Measurements from ENCODE around the gene CD247. TPM values are rescaled to one million over a fixed set of nuclear protein-coding genes. Genes with fewer than 3 reads are reported as not detected.

Gene CD247
- total and polyA plus RNA-seq, 9 of the 15 experiments (the other 6 are each of a cell fraction or from before 2014, with no cell fraction given): 0.08 to 0.42 (median 0.28) TPM; not detected in 5

DNA sequence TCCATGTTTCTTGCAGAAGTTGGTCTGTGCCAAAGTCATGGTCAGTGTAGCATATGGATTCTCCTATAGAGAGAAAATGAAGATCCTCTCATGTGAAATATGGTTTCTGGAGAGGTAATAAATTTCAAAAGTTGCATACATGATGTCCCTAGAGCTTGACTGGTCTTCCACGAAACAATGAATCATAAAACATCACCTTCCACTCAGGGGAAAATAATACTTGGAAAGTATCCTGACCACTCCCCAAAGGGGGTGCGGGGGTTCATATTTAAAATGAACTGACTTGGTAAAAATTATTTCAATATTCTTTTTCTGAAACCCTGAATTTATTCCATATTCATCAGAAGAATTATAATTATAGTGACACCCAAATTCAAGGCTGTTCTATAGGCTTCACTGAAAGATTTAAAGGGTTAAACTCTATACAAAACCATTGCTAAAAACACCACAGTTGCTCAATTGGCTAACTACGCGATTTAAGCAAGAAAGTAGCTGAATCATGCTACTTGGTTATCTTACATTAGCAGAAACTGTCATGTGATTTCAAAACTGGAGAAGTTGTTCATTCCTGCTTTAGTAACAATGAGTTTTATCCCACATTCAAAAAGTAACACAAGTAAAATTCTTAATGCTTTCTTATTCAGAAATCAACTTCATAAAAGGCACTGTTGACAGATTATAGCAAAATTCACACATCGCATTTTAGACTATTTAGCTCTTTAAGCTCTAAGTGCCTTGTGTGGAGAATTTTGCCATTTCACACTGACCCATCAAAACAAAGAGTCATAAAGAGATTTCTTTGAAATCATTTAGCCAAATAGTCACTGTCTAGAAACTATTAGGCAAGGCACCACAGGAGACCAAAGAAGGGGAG is 30.0 kb upstream of the CD247 start (continued):
- TF ChIP-seq, protein P1, sequence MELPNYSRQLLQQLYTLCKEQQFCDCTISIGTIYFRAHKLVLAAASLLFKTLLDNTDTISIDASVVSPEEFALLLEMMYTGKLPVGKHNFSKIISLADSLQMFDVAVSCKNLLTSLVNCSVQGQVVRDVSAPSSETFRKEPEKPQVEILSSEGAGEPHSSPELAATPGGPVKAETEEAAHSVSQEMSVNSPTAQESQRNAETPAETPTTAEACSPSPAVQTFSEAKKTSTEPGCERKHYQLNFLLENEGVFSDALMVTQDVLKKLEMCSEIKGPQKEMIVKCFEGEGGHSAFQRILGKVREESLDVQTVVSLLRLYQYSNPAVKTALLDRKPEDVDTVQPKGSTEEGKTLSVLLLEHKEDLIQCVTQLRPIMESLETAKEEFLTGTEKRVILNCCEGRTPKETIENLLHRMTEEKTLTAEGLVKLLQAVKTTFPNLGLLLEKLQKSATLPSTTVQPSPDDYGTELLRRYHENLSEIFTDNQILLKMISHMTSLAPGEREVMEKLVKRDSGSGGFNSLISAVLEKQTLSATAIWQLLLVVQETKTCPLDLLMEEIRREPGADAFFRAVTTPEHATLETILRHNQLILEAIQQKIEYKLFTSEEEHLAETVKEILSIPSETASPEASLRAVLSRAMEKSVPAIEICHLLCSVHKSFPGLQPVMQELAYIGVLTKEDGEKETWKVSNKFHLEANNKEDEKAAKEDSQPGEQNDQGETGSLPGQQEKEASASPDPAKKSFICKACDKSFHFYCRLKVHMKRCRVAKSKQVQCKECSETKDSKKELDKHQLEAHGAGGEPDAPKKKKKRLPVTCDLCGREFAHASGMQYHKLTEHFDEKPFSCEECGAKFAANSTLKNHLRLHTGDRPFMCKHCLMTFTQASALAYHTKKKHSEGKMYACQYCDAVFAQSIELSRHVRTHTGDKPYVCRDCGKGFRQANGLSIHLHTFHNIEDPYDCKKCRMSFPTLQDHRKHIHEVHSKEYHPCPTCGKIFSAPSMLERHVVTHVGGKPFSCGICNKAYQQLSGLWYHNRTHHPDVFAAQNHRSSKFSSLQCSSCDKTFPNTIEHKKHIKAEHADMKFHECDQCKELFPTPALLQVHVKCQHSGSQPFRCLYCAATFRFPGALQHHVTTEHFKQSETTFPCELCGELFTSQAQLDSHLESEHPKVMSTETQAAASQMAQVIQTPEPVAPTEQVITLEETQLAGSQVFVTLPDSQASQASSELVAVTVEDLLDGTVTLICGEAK (IDR thresholded peaks at IDR 0.05): no peak
- TF ChIP-seq, protein P1 (CRISPR knock-in tag; IDR thresholded peaks at IDR 0.05): no peak
- TF ChIP-seq, protein P2, sequence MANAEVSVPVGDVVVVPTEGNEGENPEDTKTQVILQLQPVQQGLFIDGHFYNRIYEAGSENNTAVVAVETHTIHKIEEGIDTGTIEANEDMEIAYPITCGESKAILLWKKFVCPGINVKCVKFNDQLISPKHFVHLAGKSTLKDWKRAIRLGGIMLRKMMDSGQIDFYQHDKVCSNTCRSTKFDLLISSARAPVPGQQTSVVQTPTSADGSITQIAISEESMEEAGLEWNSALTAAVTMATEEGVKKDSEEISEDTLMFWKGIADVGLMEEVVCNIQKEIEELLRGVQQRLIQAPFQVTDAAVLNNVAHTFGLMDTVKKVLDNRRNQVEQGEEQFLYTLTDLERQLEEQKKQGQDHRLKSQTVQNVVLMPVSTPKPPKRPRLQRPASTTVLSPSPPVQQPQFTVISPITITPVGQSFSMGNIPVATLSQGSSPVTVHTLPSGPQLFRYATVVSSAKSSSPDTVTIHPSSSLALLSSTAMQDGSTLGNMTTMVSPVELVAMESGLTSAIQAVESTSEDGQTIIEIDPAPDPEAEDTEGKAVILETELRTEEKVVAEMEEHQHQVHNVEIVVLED (CRISPR knock-in tag; IDR thresholded peaks at IDR 0.05): peak; percentile 61; the same call in 1 of the 2 replicates
- no peak for TF ChIP-seq CREBBP (IDR thresholded peaks at IDR 0.05; ENCODE audit: low read depth, low read length)
- peak; percentile 39; the same call in 1 of the 2 replicates for TF ChIP-seq NCOA1 (IDR thresholded peaks at IDR 0.05; ENCODE audit: low read depth)
- TF ChIP-seq ATF7 (IDR thresholded peaks at IDR 0.05): peak; percentile 65
- TF ChIP-seq, protein P3, sequence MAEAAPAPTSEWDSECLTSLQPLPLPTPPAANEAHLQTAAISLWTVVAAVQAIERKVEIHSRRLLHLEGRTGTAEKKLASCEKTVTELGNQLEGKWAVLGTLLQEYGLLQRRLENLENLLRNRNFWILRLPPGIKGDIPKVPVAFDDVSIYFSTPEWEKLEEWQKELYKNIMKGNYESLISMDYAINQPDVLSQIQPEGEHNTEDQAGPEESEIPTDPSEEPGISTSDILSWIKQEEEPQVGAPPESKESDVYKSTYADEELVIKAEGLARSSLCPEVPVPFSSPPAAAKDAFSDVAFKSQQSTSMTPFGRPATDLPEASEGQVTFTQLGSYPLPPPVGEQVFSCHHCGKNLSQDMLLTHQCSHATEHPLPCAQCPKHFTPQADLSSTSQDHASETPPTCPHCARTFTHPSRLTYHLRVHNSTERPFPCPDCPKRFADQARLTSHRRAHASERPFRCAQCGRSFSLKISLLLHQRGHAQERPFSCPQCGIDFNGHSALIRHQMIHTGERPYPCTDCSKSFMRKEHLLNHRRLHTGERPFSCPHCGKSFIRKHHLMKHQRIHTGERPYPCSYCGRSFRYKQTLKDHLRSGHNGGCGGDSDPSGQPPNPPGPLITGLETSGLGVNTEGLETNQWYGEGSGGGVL (CRISPR knock-in tag; IDR thresholded peaks at IDR 0.05): no peak
- no peak for TF ChIP-seq SNIP1 (IDR thresholded peaks at IDR 0.05; ENCODE audit: low read depth)
- TF ChIP-seq ZNF695 (CRISPR knock-in tag; IDR thresholded peaks at IDR 0.05): no peak
- TF ChIP-seq KLF13 (tag; IDR thresholded peaks at IDR 0.05; ENCODE audit: borderline replicate concordance, low read depth): no peak
- peak; percentile 99 for TF ChIP-seq NFE2 (IDR thresholded peaks at IDR 0.05; ENCODE audit: low read depth)
- TF ChIP-seq ZC3H8 (IDR thresholded peaks at IDR 0.05): no peak
- TF ChIP-seq ZNF239 (CRISPR knock-in tag; IDR thresholded peaks at IDR 0.05): peak; percentile 64; the same call in 1 of the 2 replicates
- no peak for TF ChIP-seq ZNF696 (CRISPR knock-in tag; conservative IDR thresholded peaks at IDR 0.05)
